DND-41 (cell line): ENCODE results near the gene VWCE.

Source experiments
- ATAC-seq: fragments of 200-7000 bp; cut with Tn5 transposase; 3 replicates; pipeline ENCODE4 v1.9.1; 2021; ENCODE audit warnings: low read depth; ENCODE audit not compliant: insufficient read depth
- DNase-seq: peaks from one replicate; pipeline ENCODE4 v3.0.0-alpha.2; 2020
- H2AFZ ChIP-seq: 2 replicates; pipeline ENCODE4 v1.6.0; 2012; ENCODE audit warnings: low read depth, low read length
- H3K27ac ChIP-seq: 2 replicates; pipeline ENCODE4 v1.5.1; 2012; ENCODE audit warnings: low read length, inconsistent platforms
- H3K27me3 ChIP-seq: fragments of 200-600 bp; sonication (generic); 2 replicates; pipeline ENCODE4 v1.6.0; 2012; ENCODE audit warnings: low read length, mild to moderate bottlenecking, inconsistent platforms; ENCODE audit not compliant: insufficient read depth, poor library complexity
- H3K36me3 ChIP-seq: 2 replicates; pipeline ENCODE4 v1.5.1; 2012; ENCODE audit warnings: low read length, inconsistent platforms; ENCODE audit not compliant: insufficient read depth
- H3K4me1 ChIP-seq: 2 replicates; pipeline ENCODE4 v1.5.1; 2012; ENCODE audit warnings: mild to moderate bottlenecking, low read length; ENCODE audit not compliant: insufficient read depth
- H3K4me2 ChIP-seq: 2 replicates; pipeline ENCODE4 v1.6.0; 2012; ENCODE audit warnings: mild to moderate bottlenecking, moderate library complexity, low read length, inconsistent platforms; ENCODE audit not compliant: insufficient read depth
- H3K4me3 ChIP-seq, 2 experiments: fragments of 200-600 bp in 1 of 2; shearing (Covaris generic) in 1 of 2; 2 replicates each; pipeline ENCODE4 v1.5.1; 2012 to 2016; ENCODE audit warnings: inconsistent platforms in 2 of 2, low read length in 2 of 2, mild to moderate bottlenecking in 2 of 2, low read depth in 1 of 2, moderate library complexity in 1 of 2
- H3K79me2 ChIP-seq: 2 replicates; pipeline ENCODE4 v1.6.0; 2012; ENCODE audit warnings: low read length, inconsistent platforms; ENCODE audit not compliant: insufficient read depth
- H3K9ac ChIP-seq: 2 replicates; pipeline ENCODE4 v1.6.0; 2012; ENCODE audit warnings: low read depth, mild to moderate bottlenecking, inconsistent platforms, low read length, moderate library complexity
- H3K9me3 ChIP-seq: 2 replicates; pipeline ENCODE4 v1.5.1; 2012; ENCODE audit warnings: low read length, moderate library complexity, mild to moderate bottlenecking, inconsistent platforms; ENCODE audit not compliant: insufficient read depth, severe bottlenecking
- H4K20me1 ChIP-seq: 2 replicates; pipeline ENCODE4 v1.6.0; 2012; ENCODE audit warnings: low read length; ENCODE audit not compliant: insufficient read depth
- EZH2 ChIP-seq: IDR thresholded peaks from 3 replicates; pipeline ENCODE4 v1.6.1; 2012; ENCODE audit warnings: borderline replicate concordance, low read depth, mild to moderate bottlenecking, moderate library complexity, low read length, inconsistent platforms; ENCODE audit not compliant: severe bottlenecking
- TF ChIP-seq, protein P1 (sequence below): IDR thresholded peaks from 2 replicates; pipeline ENCODE4 v1.5.1; 2012; ENCODE audit warnings: borderline replicate concordance, low read length, moderate library complexity, mild to moderate bottlenecking; ENCODE audit not compliant: poor library complexity, severe bottlenecking; ENCODE audit errors: extremely low read depth

Gene VWCE

DNA sequence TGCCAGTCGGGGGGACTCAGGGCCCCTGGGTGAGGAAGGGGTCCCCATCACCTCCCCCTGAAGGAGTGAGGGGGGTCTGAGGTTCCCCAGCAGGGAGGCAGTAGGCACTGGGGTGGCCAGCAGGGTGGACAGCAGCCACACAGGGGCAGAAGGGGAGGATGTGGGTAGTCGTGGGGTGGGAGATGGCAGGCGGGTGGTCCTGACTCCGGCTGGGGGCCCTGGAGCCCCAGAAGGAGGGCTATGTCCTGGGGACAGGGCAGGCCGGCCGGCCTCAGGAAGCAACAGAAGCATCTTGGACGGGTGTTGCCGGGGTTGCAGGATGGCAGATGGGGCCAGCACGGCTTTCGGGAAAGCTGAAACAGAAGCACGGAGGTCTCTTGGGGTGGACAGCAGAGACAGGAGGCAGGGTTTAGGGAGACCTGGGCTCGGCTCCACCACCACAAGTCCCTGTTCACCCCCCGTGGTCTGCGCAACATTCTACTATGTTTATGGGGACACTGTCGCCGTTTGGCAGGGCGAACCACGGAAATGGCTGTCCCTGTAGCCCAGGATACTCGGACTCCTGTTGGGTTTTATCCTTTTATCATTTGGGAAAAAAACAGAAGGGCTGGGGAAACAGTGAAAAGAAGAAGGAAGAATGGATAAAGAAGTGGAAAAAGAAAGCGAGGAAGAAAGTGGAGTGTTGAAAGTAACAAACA lies 14.1 kb downstream of the VWCE start:
- no peak for ATAC-seq
- no peak for TF ChIP-seq EZH2
- TF ChIP-seq, protein P1, sequence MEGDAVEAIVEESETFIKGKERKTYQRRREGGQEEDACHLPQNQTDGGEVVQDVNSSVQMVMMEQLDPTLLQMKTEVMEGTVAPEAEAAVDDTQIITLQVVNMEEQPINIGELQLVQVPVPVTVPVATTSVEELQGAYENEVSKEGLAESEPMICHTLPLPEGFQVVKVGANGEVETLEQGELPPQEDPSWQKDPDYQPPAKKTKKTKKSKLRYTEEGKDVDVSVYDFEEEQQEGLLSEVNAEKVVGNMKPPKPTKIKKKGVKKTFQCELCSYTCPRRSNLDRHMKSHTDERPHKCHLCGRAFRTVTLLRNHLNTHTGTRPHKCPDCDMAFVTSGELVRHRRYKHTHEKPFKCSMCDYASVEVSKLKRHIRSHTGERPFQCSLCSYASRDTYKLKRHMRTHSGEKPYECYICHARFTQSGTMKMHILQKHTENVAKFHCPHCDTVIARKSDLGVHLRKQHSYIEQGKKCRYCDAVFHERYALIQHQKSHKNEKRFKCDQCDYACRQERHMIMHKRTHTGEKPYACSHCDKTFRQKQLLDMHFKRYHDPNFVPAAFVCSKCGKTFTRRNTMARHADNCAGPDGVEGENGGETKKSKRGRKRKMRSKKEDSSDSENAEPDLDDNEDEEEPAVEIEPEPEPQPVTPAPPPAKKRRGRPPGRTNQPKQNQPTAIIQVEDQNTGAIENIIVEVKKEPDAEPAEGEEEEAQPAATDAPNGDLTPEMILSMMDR, result no peak
- H3K27ac ChIP-seq, result no peak overlapping the region
- no peak overlapping the region for H3K9ac ChIP-seq
- H3K4me2 ChIP-seq, result no peak overlapping the region
- no peaks in the 10 kb centered on the region for H3K36me3 ChIP-seq
- H3K79me2 ChIP-seq, result no peaks in the 10 kb centered on the region
- DNase-seq, result no peak
- H2AFZ ChIP-seq, result no peak overlapping the region
- H3K4me1 ChIP-seq, result no peaks in the 10 kb centered on the region
- H4K20me1 ChIP-seq, result no peaks in the 10 kb centered on the region
- H3K27me3 ChIP-seq, result peaks cover 3% of the 10 kb centered on the region
- H3K9me3 ChIP-seq, result no peaks in the 10 kb centered on the region
- no peak overlapping the region for H3K4me3 ChIP-seq

DNA sequence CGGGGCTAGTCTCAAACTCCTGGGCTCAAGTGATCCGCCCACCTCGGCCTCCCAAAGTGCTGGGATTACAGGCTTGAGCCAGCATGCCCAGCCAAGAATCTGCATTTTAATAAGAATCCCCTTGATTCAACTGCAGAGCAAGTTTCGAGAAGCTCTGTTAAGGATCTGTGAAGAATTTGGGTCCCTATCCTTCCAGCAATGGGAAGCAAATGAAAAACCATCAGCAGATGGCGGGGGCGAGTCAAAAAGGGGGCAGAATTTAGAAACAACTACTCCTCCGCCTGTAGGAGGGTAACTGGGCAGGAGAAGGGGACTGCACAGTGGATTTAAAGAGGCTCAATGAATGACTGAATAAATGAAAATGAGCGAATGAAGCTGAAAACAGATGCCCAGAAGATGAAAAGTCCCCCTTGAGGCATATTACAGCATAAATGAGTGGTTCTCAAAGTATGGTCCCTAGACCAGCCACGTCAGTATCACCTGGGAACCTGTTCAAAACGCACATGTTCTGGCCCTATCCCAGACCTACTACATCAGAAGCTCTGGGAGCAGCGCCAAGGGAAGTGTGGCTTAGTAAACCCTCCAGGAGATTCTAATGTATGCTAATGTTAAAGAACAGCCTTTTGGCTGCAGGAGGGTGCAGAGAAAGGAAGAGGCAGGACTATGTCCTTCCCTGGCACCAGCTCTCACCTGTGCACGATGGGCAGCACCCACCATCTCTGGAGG lies 15.0 kb downstream of the VWCE start:
- H3K9me3 ChIP-seq, result no peaks in the 10 kb centered on the region
- H3K4me3 ChIP-seq, result no peak overlapping the region
- no peak overlapping the region for H3K9ac ChIP-seq
- H3K4me1 ChIP-seq, result no peaks in the 10 kb centered on the region
- no peak overlapping the region for H2AFZ ChIP-seq
- peaks cover 7% of the 10 kb centered on the region for H3K27me3 ChIP-seq
- H3K4me2 ChIP-seq, result no peak overlapping the region
- no peaks in the 10 kb centered on the region for H3K79me2 ChIP-seq
- H3K36me3 ChIP-seq, result no peaks in the 10 kb centered on the region
- no peak for TF ChIP-seq EZH2
- TF ChIP-seq, protein P1, result no peak
- H4K20me1 ChIP-seq, result no peaks in the 10 kb centered on the region
- no peak for ATAC-seq
- DNase-seq, result no peak
- no peak overlapping the region for H3K27ac ChIP-seq

DNA sequence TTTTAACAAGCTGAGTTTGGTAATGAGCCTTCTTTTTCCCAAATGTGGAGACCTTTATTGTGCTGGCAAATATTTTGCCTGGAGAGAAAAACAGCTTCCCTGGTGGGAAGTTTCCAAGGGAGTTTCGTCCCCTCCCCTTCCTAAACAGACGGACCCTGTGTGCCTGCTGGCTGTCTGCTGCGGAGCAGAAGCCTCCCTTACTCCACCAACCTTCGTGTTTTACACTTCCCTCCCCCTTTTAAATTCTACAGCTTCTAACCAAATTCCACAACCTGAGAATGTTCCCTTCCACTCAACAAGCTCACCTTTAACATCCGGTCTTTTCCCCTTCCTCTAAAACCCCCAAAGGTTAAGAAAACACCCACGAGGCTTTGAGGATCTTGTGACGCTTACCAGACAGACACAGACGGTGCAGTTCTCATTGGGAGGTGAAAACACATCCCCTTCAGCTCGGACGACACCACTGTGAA lies 17.1 kb downstream of the VWCE start:
- no peaks in the 10 kb centered on the region for H3K9me3 ChIP-seq
- peaks cover 7% of the 10 kb centered on the region for H3K27me3 ChIP-seq
- H3K36me3 ChIP-seq, result no peaks in the 10 kb centered on the region
- ATAC-seq (no peak), DNase-seq (no peak)
- no peak overlapping the region for H3K4me2 ChIP-seq
- no peak overlapping the region for H3K27ac ChIP-seq
- no peak for TF ChIP-seq EZH2
- TF ChIP-seq, protein P1, result no peak
- H2AFZ ChIP-seq, result no peak overlapping the region
- H3K4me1 ChIP-seq, result no peaks in the 10 kb centered on the region
- peaks cover 4% of the 10 kb centered on the region; the same call in 1 of the 2 replicates for H4K20me1 ChIP-seq
- no peak overlapping the region for H3K9ac ChIP-seq
- H3K4me3 ChIP-seq, result no peak overlapping the region
- H3K79me2 ChIP-seq, result no peaks in the 10 kb centered on the region
